Middle frontal gyrus (tissue), 1 donor: ENCODE data around the gene ZNF236.
"Not testable (repeated sequence)": the region's sequence is repeated elsewhere in the genome, so short reads cannot be mapped to it uniquely, and the experiment has no call there.

ENCODE experiments used
- DNase-seq: peaks from one replicate; pipeline ENCODE4 v3.0.0-alpha.2; 2015; ENCODE audit warnings: low spot score; ENCODE audit errors: extremely low spot score

Gene ZNF236

GRCh38 chr18:76822506-76823160, at the start of gene ZNF236:
ZNF236 (plus strand) TSS chr18:76822557; CDS start chr18:76822608, 51 bp downstream.
- no peak for DNase-seq

- no peak for DNase-seq
Measured at GRCh38 chr18:76772665-76773064, 49.7 kb upstream of the ZNF236 start.

- not testable (repeated sequence) for DNase-seq
Measured at GRCh38 chr18:76777036-76777435, 45.3 kb upstream of the ZNF236 start.

- DNase-seq: no peak
Measured at GRCh38 chr18:76783786-76784484, 38.4 kb upstream of the ZNF236 start.

GRCh38 chr18:76785872-76786271, 36.5 kb upstream of the ZNF236 start:
- DNase-seq: no peak

- DNase-seq: no peak
Measured at GRCh38 chr18:76788571-76789317, 33.6 kb upstream of the ZNF236 start.

GRCh38 chr18:76791106-76791505, 31.3 kb upstream of the ZNF236 start:
- no peak for DNase-seq

- DNase-seq: no peak
Measured at GRCh38 chr18:76791642-76792041, 30.7 kb upstream of the ZNF236 start.

GRCh38 chr18:76794326-76794725, 28.0 kb upstream of the ZNF236 start:
- DNase-seq: no peak

GRCh38 chr18:76801567-76802505, 20.5 kb upstream of the ZNF236 start:
- no peak for DNase-seq

- DNase-seq: no peak
Measured at GRCh38 chr18:76803413-76803812, 18.9 kb upstream of the ZNF236 start.

GRCh38 chr18:76803814-76804213, 18.5 kb upstream of the ZNF236 start:
- no peak for DNase-seq

- DNase-seq: no peak
Measured at GRCh38 chr18:76805221-76805620, 17.1 kb upstream of the ZNF236 start.

- DNase-seq: no peak
Measured at GRCh38 chr18:76806301-76806700, 16.1 kb upstream of the ZNF236 start.

GRCh38 chr18:76808561-76808960, 13.8 kb upstream of the ZNF236 start:
- no peak for DNase-seq

- not testable (repeated sequence) for DNase-seq
Measured at GRCh38 chr18:76811530-76811929, 10.8 kb upstream of the ZNF236 start.

GRCh38 chr18:76814256-76814655, 8.1 kb upstream of the ZNF236 start:
- DNase-seq: no peak

GRCh38 chr18:76816127-76816526, 6.2 kb upstream of the ZNF236 start:
- DNase-seq: no peak

GRCh38 chr18:76817888-76818611, 4.3 kb upstream of the ZNF236 start:
- DNase-seq: no peak

GRCh38 chr18:76819411-76820136, 2.8 kb upstream of the ZNF236 start:
- DNase-seq: no peak
